Tibial nerve (tissue), 4 donors: ENCODE measurements around the gene KCNJ6. TPM values are rescaled to one million over a fixed set of nuclear protein-coding genes. Genes with fewer than 3 reads are reported as not detected.
"Not testable (repeated sequence)": the region's sequence is repeated elsewhere in the genome, so short reads cannot be mapped to it uniquely, and the experiment has no call there.

Experiments
- DNase-seq, 2 donors: peaks; one replicate each; pipeline ENCODE4 v3.0.0-alpha.2; 2019; ENCODE audit warnings: low spot score in 2 of 2
- H3K27ac ChIP-seq, 4 donors: fragments of 200-600 bp; sonication (generic) in 3 of 4; one replicate each; pipeline ENCODE4 v1.5.1; 2017 to 2019; ENCODE audit warnings: mild to moderate bottlenecking in 1 of 4
- H3K27me3 ChIP-seq, 2 donors: fragments of 200-600 bp; sonication (generic) in 1 of 2; one replicate each; pipeline versions ENCODE4 v1.5.1 to v1.6.0; 2017 to 2019
- H3K36me3 ChIP-seq, 3 donors: fragments of 200-600 bp; sonication (generic); one replicate each; pipeline ENCODE4 v1.5.1; 2018 to 2019
- H3K4me1 ChIP-seq, 4 donors: fragments of 200-600 bp; sonication (generic) in 3 of 4; one replicate each; pipeline ENCODE4 v1.5.1; 2017 to 2019
- H3K4me3 ChIP-seq, 4 donors: fragments of 200-600 bp; sonication (generic) in 3 of 4; one replicate each; pipeline ENCODE4 v1.5.1; 2017 to 2019; ENCODE audit warnings: mild to moderate bottlenecking in 1 of 4, moderate library complexity in 1 of 4
- H3K9me3 ChIP-seq, 4 donors: fragments of 200-600 bp; sonication (generic) in 3 of 4; one replicate each; pipeline ENCODE4 v1.5.1; 2017 to 2019
- CTCF ChIP-seq, 5 experiments: fragments of 200-600 bp in 3 of 5; fragments of 450-650 bp in 2 of 5; sonication (generic) in 3 of 5; IDR thresholded peaks; one replicate each; pipeline ENCODE4 v1.5.1; 2016 to 2019; ENCODE audit warnings: antibody characterized with exemption in 5 of 5, mild to moderate bottlenecking in 3 of 5, moderate library complexity in 2 of 5
- EP300 ChIP-seq, 2 donors: sonication (generic); formaldehyde crosslinking; IDR thresholded peaks; one replicate each; pipeline ENCODE4 v1.6.1; 2017; ENCODE audit warnings: antibody characterized with exemption in 2 of 2, mild to moderate bottlenecking in 1 of 2
- POLR2A ChIP-seq, 2 donors: fragments of 450-650 bp; IDR thresholded peaks; one replicate each; pipeline ENCODE4 v1.6.1; 2017; ENCODE audit warnings: antibody characterized with exemption in 2 of 2, mild to moderate bottlenecking in 2 of 2, moderate library complexity in 2 of 2
- WGBS, 2 donors: methylation state at CpG; one replicate each; pipeline ENCODE4 v1.1.5; 2018; 5-methylcytosine and 5-hydroxymethylcytosine counted together
- total RNA-seq, 4 donors: library from RNA; depleted of rRNA; stranded (reverse); fragments of >200 nt; gene quantifications; one replicate each; pipeline ENCODE4 v1.1.0, GENCODE V29; 2016

Gene KCNJ6
- total RNA-seq, 4 donors from 2014 or later: not detected

- no peak for DNase-seq
- H3K36me3 ChIP-seq: no peaks in the 10 kb centered on the region
- no peak overlapping the region for H3K4me3 ChIP-seq
- no peaks in the 10 kb centered on the region for H3K27me3 ChIP-seq
- no peak overlapping the region for H3K27ac ChIP-seq
- TF ChIP-seq EP300 (IDR thresholded peaks at IDR 0.05) (no peak), CTCF (IDR thresholded peaks at IDR 0.05) (no peak), POLR2A (IDR thresholded peaks at IDR 0.05) (no peak)
- no peaks in the 10 kb centered on the region for H3K4me1 ChIP-seq
- 43 to 62% methylated on average over 2 of the region's 2 CpGs for WGBS, 2 donors
- peaks cover 0 to 4% (median 0%) of the 10 kb centered on the region in 4 donors for H3K9me3 ChIP-seq
Measured at GRCh38 chr21:37764691-37765090, 151.6 kb downstream of the KCNJ6 start.

- H3K27ac ChIP-seq: no peak overlapping the region
- H3K9me3 ChIP-seq: peaks cover 0 to 4% (median 0%) of the 10 kb centered on the region in 4 donors
- WGBS, 2 donors: 57 to 63% methylated on average over 4 to 5 of the region's 5 CpGs
- no peaks in the 10 kb centered on the region for H3K4me1 ChIP-seq
- no peaks in the 10 kb centered on the region for H3K36me3 ChIP-seq
- no peak overlapping the region for H3K4me3 ChIP-seq
- H3K27me3 ChIP-seq: no peaks in the 10 kb centered on the region
- no peak for TF ChIP-seq EP300 (IDR thresholded peaks at IDR 0.05)
- TF ChIP-seq CTCF (IDR thresholded peaks at IDR 0.05): no peak
- TF ChIP-seq POLR2A (IDR thresholded peaks at IDR 0.05): no peak
- no peak for DNase-seq
Measured at GRCh38 chr21:37763298-37763697, 153.0 kb downstream of the KCNJ6 start.

GRCh38 chr21:37762606-37763005, 153.7 kb downstream of the KCNJ6 start:
- H3K36me3 ChIP-seq: no peaks in the 10 kb centered on the region
- H3K4me1 ChIP-seq: no peaks in the 10 kb centered on the region
- WGBS, 2 donors: 59% methylated on average over 6 to 12 of the region's 12 CpGs
- DNase-seq: no peak
- no peak for TF ChIP-seq EP300 (IDR thresholded peaks at IDR 0.05)
- TF ChIP-seq POLR2A (IDR thresholded peaks at IDR 0.05): no peak
- TF ChIP-seq CTCF (IDR thresholded peaks at IDR 0.05): no peak
- no peaks in the 10 kb centered on the region for H3K27me3 ChIP-seq
- peaks cover 0 to 4% (median 0%) of the 10 kb centered on the region in 4 donors for H3K9me3 ChIP-seq
- no peak overlapping the region for H3K27ac ChIP-seq
- H3K4me3 ChIP-seq: no peak overlapping the region

GRCh38 chr21:37761406-37761805, 154.9 kb downstream of the KCNJ6 start:
- 90 to 96% methylated on average over 4 of the region's 4 CpGs for WGBS, 2 donors

GRCh38 chr21:37759777-37760176, 156.5 kb downstream of the KCNJ6 start:
- no peak for DNase-seq
- H3K9me3 ChIP-seq: no peaks in the 10 kb centered on the region
- no peaks in the 10 kb centered on the region for H3K36me3 ChIP-seq

More at GRCh38 chr21:37761406-37761805, 154.9 kb downstream of the KCNJ6 start:
- H3K9me3 ChIP-seq, H3K4me1 ChIP-seq, H3K27ac ChIP-seq, DNase-seq, H3K27me3 ChIP-seq, H3K4me3 ChIP-seq, H3K36me3 ChIP-seq: not testable (repeated sequence)

More at GRCh38 chr21:37759777-37760176, 156.5 kb downstream of the KCNJ6 start:
- WGBS, 2 donors: 87 to 88% methylated on average over 9 of the region's 9 CpGs
- no peaks in the 10 kb centered on the region for H3K27me3 ChIP-seq
- no peaks in the 10 kb centered on the region for H3K4me1 ChIP-seq
- no peak overlapping the region for H3K27ac ChIP-seq
- no peak for TF ChIP-seq EP300 (IDR thresholded peaks at IDR 0.05)
- TF ChIP-seq CTCF (IDR thresholded peaks at IDR 0.05): no peak
- TF ChIP-seq POLR2A (IDR thresholded peaks at IDR 0.05): no peak
- no peak overlapping the region for H3K4me3 ChIP-seq
